NCI-H2029 (cell line): ENCODE results near the gene DLG2.

Source experiments
- DNase-seq: peaks from one replicate; lab custom pipeline; 2025; lab: John Stamatoyannopoulos, UW

Gene DLG2

DNA sequence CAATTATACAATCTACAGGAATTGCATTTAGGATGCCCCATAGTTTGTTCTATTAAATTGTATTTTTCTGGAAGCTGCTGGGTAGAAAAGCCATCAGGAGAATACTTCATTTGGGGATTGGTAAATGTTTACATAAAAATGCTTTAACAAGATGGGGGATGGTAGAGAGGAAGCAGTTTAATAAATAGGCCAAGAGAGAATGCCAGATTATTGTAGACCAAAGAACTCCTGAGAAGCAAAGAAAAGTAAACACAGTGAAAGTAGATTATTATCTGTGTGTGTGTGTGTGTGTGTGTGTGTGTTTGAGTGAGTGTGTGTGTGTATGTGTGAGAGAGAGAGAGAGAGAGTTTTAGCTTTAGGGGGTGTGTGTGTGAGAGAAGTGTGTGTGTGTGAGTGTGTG is 1520.6 kb downstream of the DLG2 start:
- DNase-seq = no peak

DNA sequence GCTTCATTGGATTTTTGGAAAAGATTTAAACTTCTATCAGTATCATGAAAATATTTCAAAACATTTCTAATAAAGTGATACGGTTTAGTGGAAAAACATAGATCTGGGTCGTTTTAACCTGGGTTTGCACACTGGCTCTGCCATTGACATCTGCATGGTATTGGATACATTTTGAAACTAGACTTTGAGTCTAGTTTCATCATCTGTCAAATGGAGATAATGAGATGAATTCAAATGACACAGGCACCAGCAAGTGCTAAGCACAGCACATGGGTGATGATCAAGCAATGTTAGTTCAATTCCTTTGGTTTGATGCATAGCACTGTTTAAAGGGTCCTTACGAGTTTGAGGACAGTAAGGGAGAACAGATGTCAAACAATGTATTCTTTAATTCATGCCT is 1522.0 kb downstream of the DLG2 start:
- no peak for DNase-seq

DNA sequence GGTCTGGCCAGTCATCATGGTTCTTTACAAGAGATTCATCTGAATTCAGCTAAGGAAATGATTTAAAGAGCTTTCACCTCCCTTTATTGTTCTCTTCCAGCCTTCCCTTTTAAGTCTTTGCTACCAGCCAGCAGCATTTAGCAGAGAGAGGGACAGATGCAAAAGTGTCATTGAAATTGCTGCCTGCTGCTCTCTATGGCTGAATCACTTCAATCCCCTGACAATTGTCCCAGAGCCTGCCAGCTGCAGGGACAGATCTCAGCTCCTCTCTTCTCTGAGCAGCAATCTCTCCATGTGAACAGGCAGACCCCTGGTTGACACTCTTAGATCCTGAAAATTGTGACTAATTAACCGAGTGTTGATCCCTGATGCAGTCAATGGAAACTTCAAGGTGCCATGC is 1524.0 kb downstream of the DLG2 start:
- DNase-seq = no peak

DNA sequence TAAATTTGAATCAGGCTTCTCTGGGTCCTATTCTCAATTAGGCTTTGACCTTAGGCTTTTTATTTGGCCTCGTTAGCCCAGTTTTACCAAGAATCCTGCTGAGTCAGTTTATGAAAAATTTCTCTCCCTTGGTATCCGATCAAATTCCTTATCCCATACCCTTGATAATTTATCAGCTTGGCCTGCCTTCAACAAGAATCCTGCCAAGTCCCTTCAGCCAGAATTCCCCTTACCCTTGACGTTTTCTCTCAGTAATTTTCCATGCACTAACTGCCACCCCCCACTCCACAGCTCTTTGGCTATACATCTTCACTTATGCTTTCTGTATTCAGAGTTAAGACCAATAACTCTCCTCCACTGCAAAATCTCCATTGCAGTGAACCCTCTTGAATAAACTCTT is 1530.0 kb downstream of the DLG2 start:
- no peak for DNase-seq

DNA sequence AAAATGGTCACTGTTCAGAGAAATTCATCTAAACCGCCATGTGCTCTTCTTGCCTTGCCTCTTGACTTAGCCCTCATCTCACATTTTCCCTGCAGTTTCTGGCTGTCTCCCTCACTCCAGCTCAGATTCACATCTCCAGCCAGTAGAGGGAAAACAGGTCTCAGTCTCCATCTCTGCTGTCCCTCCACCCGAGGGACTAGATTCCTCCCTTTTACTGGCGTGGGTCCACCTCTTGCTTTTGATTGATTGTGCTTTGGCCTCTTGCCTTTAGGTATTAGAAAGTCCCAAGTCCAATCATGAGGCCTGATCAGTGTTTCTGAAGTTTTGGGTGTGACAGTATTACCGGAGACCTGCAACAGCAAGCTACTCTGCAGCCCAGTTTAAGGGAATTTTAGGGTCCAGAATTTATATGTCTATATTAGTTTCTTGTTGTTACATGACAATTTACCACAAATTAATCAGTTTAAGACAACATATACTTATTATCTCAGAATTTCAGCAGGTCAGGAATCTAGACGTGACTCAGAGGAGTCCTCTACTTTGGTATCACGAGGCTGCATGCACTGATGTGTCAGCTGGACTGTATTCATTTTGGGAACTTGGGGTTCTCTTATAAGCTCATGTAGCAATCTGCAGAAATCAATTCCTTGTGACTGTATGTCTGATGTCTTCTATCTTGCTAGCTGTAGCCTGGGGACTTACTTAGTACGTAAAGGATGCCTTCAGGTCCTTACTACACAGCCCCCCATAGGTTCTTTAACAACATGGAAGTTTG is 1535.7 kb downstream of the DLG2 start:
- DNase-seq = no peak

DNA sequence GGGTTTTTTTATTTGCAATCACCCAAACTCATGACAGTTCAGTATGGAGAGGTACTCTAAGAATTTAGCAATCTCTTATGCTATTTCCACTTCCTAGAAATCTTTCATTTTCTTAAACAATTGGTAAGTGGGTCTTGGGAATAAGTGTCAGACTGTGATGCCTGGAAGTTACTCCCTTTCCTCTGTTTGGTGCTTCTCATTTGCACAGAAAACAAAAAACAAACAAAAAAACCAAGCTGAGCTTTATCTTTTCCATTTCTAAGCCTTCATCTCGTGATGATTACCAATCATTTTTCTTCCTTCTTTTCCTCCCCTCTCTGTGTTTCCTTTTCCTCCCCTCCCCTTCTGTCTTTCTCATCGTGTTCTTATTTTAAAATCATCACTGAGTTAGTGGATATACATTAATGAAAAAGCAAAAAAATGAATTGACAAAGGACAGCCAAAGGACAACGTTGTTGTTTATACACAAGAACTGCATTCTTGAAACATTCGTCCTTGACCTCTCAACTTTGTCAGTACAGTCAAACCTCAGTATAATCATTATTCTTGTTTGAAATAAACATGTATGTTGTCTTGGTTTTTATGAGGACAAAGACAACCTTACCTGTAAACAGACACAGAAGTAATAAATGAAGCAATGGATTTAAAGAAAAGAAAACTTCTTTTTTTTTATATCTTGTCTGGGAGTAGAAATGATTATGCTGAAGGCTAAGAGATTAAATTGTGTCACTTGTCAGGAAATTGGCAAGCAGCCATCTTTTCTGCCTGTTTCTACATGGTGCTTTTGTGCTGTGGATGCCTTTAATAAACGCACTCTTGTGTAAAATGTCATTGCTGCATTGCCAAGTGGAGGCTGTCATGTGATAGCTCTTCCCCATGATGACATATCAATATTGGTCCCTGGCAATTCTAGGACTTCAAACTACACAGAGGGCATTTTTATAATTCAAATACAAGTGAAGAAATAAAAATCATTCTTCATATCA is 1537.8 kb downstream of the DLG2 start:
- peak; percentile 59 for DNase-seq

DNA sequence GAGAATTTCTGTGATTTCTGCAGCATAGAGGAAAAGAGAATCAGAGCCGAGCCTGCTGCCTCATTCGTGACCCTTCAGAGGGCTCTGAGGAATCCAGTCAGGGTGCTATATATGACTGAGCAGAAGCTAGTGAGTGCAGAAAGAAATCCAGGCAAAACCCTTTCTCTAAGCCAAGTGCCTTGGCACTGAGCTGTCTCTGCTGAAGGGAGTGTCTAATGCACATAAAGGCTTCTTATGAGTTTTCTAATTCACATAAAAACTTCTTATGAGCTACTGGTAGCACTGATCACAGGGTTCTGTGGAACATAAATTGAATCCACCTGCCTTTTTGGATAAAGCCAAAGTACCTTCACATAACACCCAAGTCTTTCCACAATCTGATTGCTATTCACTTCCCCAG is 1555.3 kb downstream of the DLG2 start:
- no peak for DNase-seq

DNA sequence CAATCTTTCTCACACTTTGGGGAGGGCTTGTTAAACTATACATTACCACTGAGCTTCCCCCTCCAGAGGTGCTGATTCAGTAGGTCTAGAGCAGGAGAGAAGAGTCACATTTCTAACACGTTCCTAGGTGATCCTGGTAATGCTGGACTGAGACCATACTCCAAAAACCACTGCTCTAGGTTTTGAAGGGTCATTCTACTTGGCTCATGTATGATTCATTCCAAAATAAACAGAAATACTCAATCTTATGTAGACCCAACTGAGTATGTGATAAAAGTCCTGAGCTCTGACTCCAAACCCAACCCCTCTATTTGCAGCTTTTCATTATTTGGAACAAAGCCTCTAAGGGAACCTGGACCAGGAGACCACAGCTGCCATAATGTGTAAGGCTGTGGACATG is 1558.1 kb downstream of the DLG2 start:
- no peak for DNase-seq

DNA sequence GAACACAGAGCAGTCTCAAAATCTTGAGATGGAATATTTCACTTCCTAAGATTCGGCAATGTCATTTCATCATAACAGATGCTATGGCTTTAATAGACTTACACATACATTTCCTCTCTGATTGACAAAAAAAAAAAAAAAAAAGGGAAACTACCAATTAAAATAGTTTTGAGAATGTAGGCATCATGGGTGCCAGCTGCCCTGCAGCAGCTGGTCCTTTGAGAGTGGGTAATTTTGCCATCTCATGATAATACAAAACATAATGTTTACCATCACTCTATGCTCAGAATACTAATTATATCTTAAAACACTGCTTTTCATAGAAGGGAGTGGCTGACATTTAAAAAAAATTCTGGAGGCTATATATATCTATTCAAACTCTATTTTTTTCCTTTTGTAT is 1565.4 kb downstream of the DLG2 start:
- no peak for DNase-seq

DNA sequence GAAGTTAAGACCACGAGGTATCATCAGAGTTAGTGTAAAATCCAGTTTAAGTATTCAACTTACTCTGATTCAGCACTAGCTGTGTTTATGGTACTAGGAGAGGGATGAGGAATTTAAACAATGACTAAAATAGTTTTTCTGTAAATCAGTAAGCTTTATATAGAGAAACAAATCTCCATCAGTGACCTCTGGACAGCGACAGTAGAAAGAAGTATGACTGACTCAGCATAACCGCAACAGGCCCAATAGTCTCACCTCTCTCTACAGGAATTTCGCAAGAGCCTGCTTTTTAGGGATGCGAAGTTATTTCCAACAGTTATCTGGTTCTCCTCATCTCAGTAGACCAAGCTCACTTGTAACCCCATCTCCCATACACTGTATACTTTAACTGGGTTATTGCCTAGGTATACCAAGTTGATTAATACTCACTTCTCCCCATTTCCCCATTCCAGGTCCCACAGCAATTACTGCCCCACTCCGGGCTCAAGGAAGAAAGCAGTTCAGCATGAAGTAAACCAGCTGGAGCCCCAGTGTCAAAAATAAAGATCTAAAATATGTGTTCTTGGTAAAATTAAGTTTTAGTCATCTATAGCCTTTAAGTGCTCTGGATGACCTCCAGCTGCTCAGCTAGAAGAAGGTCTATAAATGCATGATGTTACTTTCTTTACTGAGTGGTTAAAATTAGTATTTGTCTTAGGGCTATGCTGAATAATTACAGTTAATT is 1570.3 kb downstream of the DLG2 start:
- DNase-seq = no peak

DNA sequence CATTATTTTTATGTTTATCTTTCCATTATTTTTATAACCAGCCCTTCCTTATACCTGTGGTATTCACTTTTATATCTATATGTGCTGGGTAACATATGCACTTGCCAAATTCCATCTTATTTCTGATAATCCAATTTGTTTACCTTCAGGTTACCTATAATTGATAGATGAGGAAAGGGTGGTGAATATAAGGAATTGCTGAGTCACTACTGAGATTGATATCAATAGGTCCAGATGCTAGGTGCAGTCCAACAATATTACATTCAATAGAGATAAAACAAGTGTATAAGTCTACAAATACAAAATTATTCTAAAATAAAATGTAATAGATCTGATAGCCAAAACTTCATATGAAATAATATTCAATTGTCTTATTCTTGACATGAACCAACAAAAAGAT is 1582.0 kb downstream of the DLG2 start:
- no peak for DNase-seq

DNA sequence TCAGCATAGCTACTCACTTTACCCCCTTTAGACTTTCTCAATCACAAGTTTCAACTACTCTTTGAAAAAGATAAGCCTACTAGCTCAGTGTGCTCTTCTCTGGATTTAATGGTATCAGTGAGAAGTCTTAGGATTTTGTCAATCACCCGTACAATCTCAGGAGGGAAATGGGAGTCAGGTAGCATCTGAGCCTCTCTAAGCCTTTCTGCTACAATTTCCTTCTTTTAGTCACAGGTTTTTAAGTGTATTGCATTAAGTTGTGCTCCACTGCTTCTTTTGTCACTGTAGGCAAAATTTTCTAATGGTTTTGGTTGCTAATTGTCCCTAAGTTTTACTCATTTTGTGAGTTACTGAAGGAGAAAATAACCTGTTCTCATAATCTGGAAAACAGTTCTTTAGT is 1582.4 kb downstream of the DLG2 start:
- no peak for DNase-seq

DNA sequence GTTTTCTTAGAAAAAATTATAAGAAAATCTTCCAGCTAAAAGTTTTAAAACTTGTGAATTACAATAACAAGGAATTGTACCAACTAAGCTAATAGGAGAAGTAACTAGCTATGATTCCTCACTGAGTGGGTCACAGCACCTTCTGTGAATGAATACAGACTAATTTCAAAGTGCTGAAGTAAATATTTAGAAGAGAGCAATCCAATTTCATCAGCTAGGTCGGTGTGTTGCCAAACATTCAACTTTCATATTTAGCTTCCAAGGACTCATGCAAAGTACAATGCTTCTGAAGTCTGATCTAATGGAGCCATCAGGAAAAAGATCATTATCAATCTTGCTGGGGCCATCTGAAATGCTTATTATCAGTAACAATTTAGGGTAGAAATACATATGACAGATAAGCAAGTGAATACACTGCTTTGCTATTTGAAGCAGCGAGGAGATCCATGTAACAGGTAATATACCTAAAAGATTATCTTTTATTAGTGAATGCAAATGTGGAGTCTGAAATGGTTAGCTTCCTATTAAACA is 1590.4 kb downstream of the DLG2 start:
- DNase-seq = no peak

DNA sequence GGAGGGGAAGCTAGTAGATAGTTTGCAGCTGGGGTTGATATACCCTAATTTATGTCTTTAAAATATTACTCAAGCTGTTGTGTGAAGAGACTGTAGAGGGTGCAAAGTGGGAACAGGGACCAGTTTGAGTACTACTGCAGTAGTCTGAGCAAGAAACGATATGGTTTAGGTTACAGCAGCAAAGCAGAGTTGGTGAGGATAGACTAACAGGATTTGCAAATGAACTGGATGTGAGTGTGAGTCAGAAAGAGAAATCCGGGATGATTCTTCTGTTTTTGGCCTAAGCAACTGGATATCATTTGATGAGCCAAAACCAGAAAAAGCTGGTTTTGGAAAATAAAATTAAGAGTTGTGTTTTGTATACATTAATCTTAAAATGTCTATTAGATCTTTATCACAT is 1591.5 kb downstream of the DLG2 start:
- DNase-seq = no peak

DNA sequence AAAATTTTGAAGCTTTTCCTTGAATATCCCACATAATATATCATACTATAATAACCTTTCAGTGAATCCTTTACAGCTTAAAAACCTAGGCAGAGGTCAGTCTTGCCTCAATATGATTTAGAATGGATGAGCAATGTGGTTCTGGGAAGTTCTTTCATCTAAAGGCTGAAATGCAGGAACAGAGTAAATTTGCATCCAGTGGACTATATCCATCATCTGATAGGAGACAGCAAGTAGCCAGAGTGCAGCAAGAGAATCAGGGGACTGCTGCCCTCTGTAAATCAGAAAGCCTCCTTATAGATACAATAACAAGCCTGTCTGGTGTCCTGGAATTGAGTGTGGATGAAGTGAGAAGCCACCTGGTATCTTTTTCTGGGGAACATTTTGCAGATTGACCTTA is 1592.7 kb downstream of the DLG2 start:
- no peak for DNase-seq

DNA sequence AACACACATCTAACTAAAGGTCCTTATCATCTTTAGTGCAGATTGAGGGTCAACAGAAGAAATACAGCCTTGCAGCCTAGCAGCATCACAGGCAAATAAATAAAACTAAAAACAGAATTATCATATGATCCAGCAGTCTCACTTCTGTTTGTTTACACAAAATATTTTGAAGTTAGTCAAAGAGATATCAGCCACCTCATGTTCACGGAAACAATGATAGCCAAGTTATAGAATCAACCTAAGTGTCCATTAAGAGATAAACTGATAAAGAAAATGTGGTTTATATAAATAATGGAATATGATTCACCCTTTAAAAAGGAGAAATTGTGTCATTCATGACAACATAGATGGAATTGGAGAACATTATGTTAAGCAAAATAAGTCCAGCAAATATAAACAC is 1602.9 kb downstream of the DLG2 start:
- no peak for DNase-seq

DNA sequence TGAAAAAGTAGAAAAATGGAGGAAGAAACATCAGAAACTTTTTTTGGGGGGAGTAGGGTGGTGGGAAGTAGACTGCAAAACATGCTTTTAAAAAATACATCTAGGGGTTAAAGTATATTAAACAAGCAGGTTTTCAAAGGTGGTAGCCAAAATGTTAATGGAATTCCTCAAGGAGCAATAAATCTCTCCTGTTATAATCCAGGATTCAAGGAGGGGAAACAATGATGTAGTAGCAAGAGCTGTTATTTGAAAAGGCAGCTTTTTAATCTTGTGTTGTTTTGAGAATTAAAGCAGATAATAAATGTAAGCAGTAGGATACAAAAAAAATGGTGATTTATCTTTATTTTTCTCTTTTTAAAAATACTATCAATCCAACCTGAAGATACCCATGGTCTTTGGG is 1604.4 kb downstream of the DLG2 start:
- no peak for DNase-seq

DNA sequence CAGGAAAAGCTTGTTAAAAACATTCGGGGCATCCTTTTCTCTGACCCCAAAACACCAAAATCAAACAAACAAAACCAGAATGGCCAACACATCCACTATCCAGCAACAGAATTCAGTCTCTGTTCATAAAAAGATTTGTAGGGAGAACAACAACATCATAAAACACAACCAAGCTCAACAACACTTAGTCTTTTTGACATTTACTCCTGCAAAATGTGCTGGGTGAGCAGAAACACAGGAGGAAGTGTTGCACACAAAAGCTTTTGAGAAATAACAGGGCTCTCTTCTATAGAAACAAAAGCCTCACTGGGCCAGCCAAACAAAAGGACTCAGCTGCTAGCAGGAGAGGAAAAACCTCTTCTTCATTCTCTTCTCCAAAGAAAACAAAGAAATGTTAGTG is 1604.9 kb downstream of the DLG2 start:
- DNase-seq = no peak

DNA sequence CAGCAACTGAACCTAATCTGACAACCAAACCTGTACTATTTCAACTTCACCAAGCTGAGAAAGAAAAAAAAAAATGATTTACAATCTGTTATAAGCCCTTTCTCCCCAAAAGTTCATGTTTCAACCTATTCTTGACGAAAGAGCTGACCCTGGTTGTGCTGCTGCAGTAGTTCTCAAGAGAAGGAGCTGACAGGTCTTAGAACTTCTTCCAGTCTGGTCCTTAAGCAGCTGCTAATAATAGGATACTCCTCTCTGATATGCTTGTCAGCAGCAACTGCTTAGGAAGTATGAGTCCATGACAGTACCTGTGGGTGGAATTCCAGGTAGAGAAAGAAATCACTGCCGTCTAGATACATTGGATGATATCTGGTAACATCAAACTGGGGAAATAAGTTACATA is 1605.9 kb downstream of the DLG2 start:
- no peak for DNase-seq

DNA sequence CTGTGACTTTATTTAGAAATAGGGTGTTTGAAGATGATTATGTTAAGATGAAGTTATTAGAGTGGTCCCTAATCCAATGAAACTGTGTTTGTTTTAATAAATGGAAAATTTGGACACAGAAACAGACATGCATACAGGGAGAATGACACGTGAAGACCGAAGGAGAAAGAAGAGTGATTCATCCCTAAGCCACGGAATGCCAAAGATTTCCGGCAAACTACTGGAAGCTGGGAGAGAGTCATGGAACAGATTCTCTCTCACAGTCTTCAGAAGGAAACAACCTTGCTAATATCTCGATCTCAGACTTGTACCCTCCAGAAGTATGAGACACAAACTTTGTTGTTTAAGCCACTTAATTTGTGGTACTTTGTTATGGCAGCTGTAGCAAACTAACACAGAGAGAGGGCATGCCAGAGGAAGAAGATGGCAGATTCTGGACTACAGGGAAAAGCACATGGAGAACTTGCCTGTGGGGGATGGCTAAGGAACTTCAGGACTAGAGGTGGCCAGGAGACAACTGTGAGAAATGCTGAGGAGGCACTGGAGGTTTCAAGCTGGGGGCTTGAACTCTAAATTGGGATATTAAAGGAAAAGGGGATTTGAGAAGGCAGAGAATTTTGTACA is 1607.5 kb downstream of the DLG2 start:
- no peak for DNase-seq

DNA sequence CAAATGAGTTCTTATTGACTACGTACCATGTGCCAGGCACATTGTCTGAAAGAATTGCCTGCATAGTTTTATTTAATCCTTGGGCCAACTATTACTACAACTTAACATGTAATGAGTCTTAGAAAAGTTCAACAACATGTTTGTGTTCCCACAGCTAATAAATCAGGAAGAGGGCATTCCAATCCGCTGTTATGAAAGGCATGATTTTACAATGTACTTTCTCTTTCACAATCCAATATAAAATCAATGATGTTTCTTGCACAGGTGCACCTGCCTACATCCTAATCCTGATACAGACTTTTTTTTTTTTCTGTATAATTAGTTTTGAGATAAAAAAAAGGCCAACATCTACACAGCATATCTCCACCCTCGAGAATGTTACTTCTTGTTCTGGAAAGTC is 1612.6 kb downstream of the DLG2 start:
- DNase-seq = no peak
